IMR-90 (cell line): Measurements from ENCODE around the gene JMJD8. TPM values are rescaled to one million over a fixed set of nuclear protein-coding genes. Genes with fewer than 3 reads are reported as not detected.

Experiments used
- ATAC-seq: fragments of 200-7000 bp; cut with Tn5 transposase; 2 replicates; pipeline ENCODE4 v1.9.1; 2020; ENCODE audit warnings: low read depth, mild to moderate bottlenecking, moderate library complexity
- BruUV-seq: library from RNA; stranded (reverse); fragments of 400-500 nt; replicated peaks from 2 replicates; lab custom pipeline; 2021; lab: Mats Ljungman, UMichigan
- CTCF ChIA-PET: fragments of 300-600 bp; formaldehyde crosslinking; extraction: SDS; loops from one replicate; lab custom pipeline; 2021; ENCODE audit warnings: antibody characterized with exemption; lab: Yijun Ruan, JAX
- POLR2A ChIA-PET: fragments of 300-600 bp; sonication (Branson Sonifier 250); formaldehyde crosslinking; loops from one replicate; lab custom pipeline; 2022; ENCODE audit warnings: antibody characterized with exemption; ENCODE audit not compliant: unreplicated experiment; lab: Charles Lee
- DNase-seq: peaks from one replicate; pipeline ENCODE4 v3.0.0; 2013
- H2AFZ ChIP-seq: replicated peaks from 2 replicates; pipeline ENCODE3; 2013; ENCODE audit warnings: low read length, mild to moderate bottlenecking; ENCODE audit not compliant: poor library complexity
- H2AK5ac ChIP-seq: 2 replicates; pipeline ENCODE4 v1.6.1; 2013; ENCODE audit warnings: low read depth, low read length, inconsistent platforms
- H2AK9ac ChIP-seq: replicated peaks from 2 replicates; pipeline ENCODE3; 2013; ENCODE audit warnings: mild to moderate bottlenecking, low read depth, low read length, moderate library complexity; ENCODE audit not compliant: poor library complexity
- H2BK120ac ChIP-seq: 2 replicates; pipeline ENCODE4 v1.6.1; 2013; ENCODE audit warnings: low read depth, low read length, inconsistent platforms
- H2BK15ac ChIP-seq: 3 replicates; pipeline ENCODE4 v1.6.1; 2013; ENCODE audit warnings: low read depth, low read length, inconsistent platforms
- H2BK20ac ChIP-seq: 2 replicates; pipeline ENCODE4 v1.6.1; 2013; ENCODE audit warnings: low read depth, mild to moderate bottlenecking, inconsistent platforms, low read length, moderate library complexity
- H2BK5ac ChIP-seq: 2 replicates; pipeline ENCODE4 v1.6.1; 2013; ENCODE audit warnings: mild to moderate bottlenecking, low read depth, low read length, inconsistent platforms; ENCODE audit not compliant: poor library complexity, severe bottlenecking
- H3K14ac ChIP-seq: replicated peaks from 2 replicates; pipeline ENCODE4 v1.6.1; 2013; ENCODE audit warnings: low read depth, low read length, inconsistent platforms
- H3K18ac ChIP-seq: 2 replicates; pipeline ENCODE4 v1.6.1; 2013; ENCODE audit warnings: low read depth, low read length, control low read depth
- H3K23ac ChIP-seq: 2 replicates; pipeline ENCODE4 v1.6.1; 2013; ENCODE audit warnings: low read depth, low read length, inconsistent platforms
- H3K27ac ChIP-seq: 2 replicates; pipeline ENCODE4 v1.5.1; 2013; ENCODE audit warnings: mild to moderate bottlenecking, control low read depth, low read length; ENCODE audit not compliant: insufficient read depth
- H3K27me3 ChIP-seq: 2 replicates; pipeline ENCODE4 v1.6.1; 2013; ENCODE audit warnings: low read length; ENCODE audit not compliant: control insufficient read depth, insufficient read depth
- H3K36me3 ChIP-seq: 2 replicates; pipeline ENCODE4 v1.6.1; 2013; ENCODE audit warnings: low read length, mixed read lengths; ENCODE audit not compliant: control insufficient read depth, insufficient read depth
- H3K4ac ChIP-seq: 2 replicates; pipeline ENCODE4 v1.6.1; 2013; ENCODE audit warnings: low read depth, low read length, inconsistent platforms
- H3K4me1 ChIP-seq: 2 replicates; pipeline ENCODE4 v1.6.1; 2013; ENCODE audit warnings: low read length, mixed read lengths; ENCODE audit not compliant: control insufficient read depth, insufficient read depth
- H3K4me2 ChIP-seq: 2 replicates; pipeline ENCODE4 v1.6.1; 2013; ENCODE audit warnings: low read depth, mild to moderate bottlenecking, control low read depth, low read length, moderate library complexity
- H3K4me3 ChIP-seq: 2 replicates; pipeline ENCODE4 v1.5.1; 2013; ENCODE audit warnings: low read depth, mild to moderate bottlenecking, control low read depth, low read length, moderate library complexity; ENCODE audit not compliant: insufficient read depth
- H3K56ac ChIP-seq: 2 replicates; pipeline ENCODE4 v1.6.1; 2013; ENCODE audit warnings: low read length, inconsistent platforms; ENCODE audit not compliant: insufficient read depth; ENCODE audit errors: extremely low read depth
- H3K79me1 ChIP-seq, 2 experiments: 2 replicates each; pipeline ENCODE4 v1.6.1; 2013; ENCODE audit warnings: low read length in 2 of 2, inconsistent platforms in 1 of 2, low read depth in 1 of 2
- H3K9ac ChIP-seq: 2 replicates; pipeline ENCODE4 v1.6.1; 2013; ENCODE audit warnings: low read depth, low read length, control low read depth
- H3K9me1 ChIP-seq: 2 replicates; pipeline ENCODE4 v1.6.1; 2013; ENCODE audit warnings: low read length, inconsistent platforms; ENCODE audit not compliant: insufficient read depth
- H3K9me3 ChIP-seq: 2 replicates; pipeline ENCODE4 v1.6.1; 2013; ENCODE audit warnings: low read length; ENCODE audit not compliant: control insufficient read depth, insufficient read depth
- H4K20me1 ChIP-seq: 2 replicates; pipeline ENCODE4 v1.6.1; 2013; ENCODE audit warnings: low read length, inconsistent platforms; ENCODE audit not compliant: insufficient read depth
- H4K5ac ChIP-seq: 2 replicates; pipeline ENCODE4 v1.6.1; 2013; ENCODE audit warnings: mild to moderate bottlenecking, low read depth, low read length, control low read depth
- H4K8ac ChIP-seq, 2 experiments: 2 replicates each; pipeline ENCODE4 v1.6.1; 2013; ENCODE audit warnings: low read depth in 2 of 2, low read length in 2 of 2, control low read depth in 1 of 2, inconsistent platforms in 1 of 2
- H4K91ac ChIP-seq: 2 replicates; pipeline ENCODE4 v1.6.1; 2013; ENCODE audit warnings: low read depth, low read length, inconsistent platforms; ENCODE audit not compliant: insufficient read depth
- CTCF ChIP-seq: conservative IDR thresholded peaks from 2 replicates; pipeline ENCODE4 v1.5.1; 2012; ENCODE audit warnings: mild to moderate bottlenecking, low read depth, low read length, improper control_type of control experiment
- MAFK ChIP-seq: IDR thresholded peaks from 2 replicates; pipeline ENCODE4 v1.6.1; 2012; ENCODE audit warnings: low read depth, low read length, improper control_type of control experiment
- SMC3 ChIP-seq: fragments of 150-350 bp; IDR thresholded peaks from 2 replicates; pipeline ENCODE4 v1.6.1; 2016; ENCODE audit warnings: low read depth, mild to moderate bottlenecking, antibody characterized with exemption, low read length, moderate library complexity
- WGBS, 2 experiments: methylation state at CpG; one replicate each; pipeline versions ENCODE4 v1.1.5 to v1.1.7; 2013; ENCODE audit warnings: missing lambda C conversion rate in 2 of 2; ENCODE audit not compliant: insufficient read length in 1 of 2; ENCODE audit errors: extremely low coverage in 2 of 2; 5-methylcytosine and 5-hydroxymethylcytosine counted together
- dilution Hi-C: fragments of 300-500 bp; cut with HindIII; formaldehyde crosslinking; loops from one replicate; pipeline ENCODE4 v1.14.3; 2018; ENCODE audit warnings: low sequenced_read_pairs; ENCODE audit not compliant: unreplicated experiment
- in situ Hi-C: fragments of 300-500 bp; cut with MboI; formaldehyde crosslinking; loops from 3 replicates; pipeline ENCODE4 v1.14.3; 2019; ENCODE audit warnings: low sequenced_read_pairs, inconsistent platforms, mixed read lengths
- intact Hi-C: fragments of 100-400 bp; cut with micrococcal nuclease; formaldehyde crosslinking; loops from 2 replicates; pipeline ENCODE4 v1.10.0; 2022
- polyA plus RNA-seq, 3 experiments: library from polyadenylated mRNA; depleted of rRNA; stranded (reverse); fragments of >200 nt; gene quantifications; 2 replicates each; pipeline ENCODE4 v1.2.3, GENCODE V29; 2012; ENCODE audit warnings: low replicate concordance in 1 of 3
- total RNA-seq: library from RNA; depleted of rRNA; stranded (reverse); fragments of >200 nt; gene quantifications from 2 replicates; pipeline ENCODE4 v1.2.3, GENCODE V29; 2012

The JMJD8 gene
- total and polyA plus RNA-seq, 2 of the 4 experiments (the other 2 are of a cell fraction) = 17.7 to 62.5 TPM

GRCh38 chr16:716200-716568 lies 32.0 kb upstream of the JMJD8 start (continued):
- TF ChIP-seq MAFK = no peak

GRCh38 chr16:715477-716199 lies 31.5 kb upstream of the JMJD8 start:
- Histone ChIP-seq H3K23ac (peak overlapping the region; percentile 31; the same call in 1 of the 2 replicates), H4K5ac (no peak overlapping the region), H3K27ac (no peak overlapping the region; the same call in 1 of the 2 replicates), H2BK120ac (no peak overlapping the region), H3K36me3 (no peaks in the 10 kb centered on the region), H2BK20ac (no peak overlapping the region), H3K4me2 (peak overlapping the region; percentile 90), H3K4me1 (peaks cover 15% of the 10 kb centered on the region), H3K9ac (peak overlapping the region; percentile 51; the same call in 1 of the 2 replicates), H3K14ac (no peak overlapping the region), H2BK15ac (no peak overlapping the region), H3K9me3 (no peaks in the 10 kb centered on the region), H3K4me3 (peak overlapping the region; percentile 70), H4K91ac (no peak overlapping the region), H3K79me1 (peaks cover 13 to 23% of the 10 kb centered on the region in 2 experiments), H2BK5ac (no peak overlapping the region), H3K4ac (0 out of 2 replicates have a peak overlapping the region, but pooled peaks have one; percentile 52), H4K20me1 (peaks cover 7% of the 10 kb centered on the region), H3K18ac (no peak overlapping the region), H3K27me3 (no peaks in the 10 kb centered on the region), H3K56ac (no peak overlapping the region), H2AFZ (peak overlapping the region; percentile 77), H2AK9ac (peak overlapping the region; percentile 94), H2AK5ac (peak overlapping the region; percentile 0; the same call in 1 of the 2 replicates), H4K8ac (peak overlapping the region in 1 of 2 experiments; percentile 68; a peak in 1 of 4 replicates), H3K9me1 (no peaks in the 10 kb centered on the region)
- POLR2A ChIA-PET = no interaction called here
- dilution Hi-C loops (no loop called here), intact Hi-C loops (no loop called here), in situ Hi-C loops (loop anchor here (25.0 kb wide), 1 partner anchor 347 kb away; the partner anchor contains the start of gene SSTR5)
- 1% methylated on average over 45 of the region's 74 CpGs; no CpG with 5 or more reads in 1 of the 2 experiments for WGBS, 2 experiments
- CTCF ChIA-PET = interaction anchor here (1.6 kb wide), 1 partner anchor 388 kb away, joined by 3 read pairs; no protein-coding TSS in a partner anchor
- DNase-seq (no peak), ATAC-seq (peak; percentile 9)
- TF ChIP-seq SMC3 (no peak), CTCF (peak; percentile 38)
- BruUV-seq = no TSS peak
